HFF-Myc (cell line): ENCODE measurements around the gene PDE3B.
"Not testable (repeated sequence)": the region's sequence is repeated elsewhere in the genome, so short reads cannot be mapped to it uniquely, and the experiment has no call there.

Experiments
- DNase-seq: peaks from one replicate; pipeline ENCODE4 v3.0.0-alpha.2; 2011; ENCODE audit warnings: low read depth; ENCODE audit errors: extremely low read depth
- H3K4me3 ChIP-seq: replicated peaks from 2 replicates; pipeline ENCODE4 v1.5.1; 2011; ENCODE audit warnings: low read depth, mild to moderate bottlenecking, control low read depth, low read length
- TF ChIP-seq, protein P1 (sequence below): IDR thresholded peaks from 2 replicates; pipeline ENCODE4 v1.5.1; 2012; ENCODE audit warnings: mild to moderate bottlenecking, low read depth, low read length, control low read depth; ENCODE audit errors: missing control alignments

The PDE3B gene

DNA sequence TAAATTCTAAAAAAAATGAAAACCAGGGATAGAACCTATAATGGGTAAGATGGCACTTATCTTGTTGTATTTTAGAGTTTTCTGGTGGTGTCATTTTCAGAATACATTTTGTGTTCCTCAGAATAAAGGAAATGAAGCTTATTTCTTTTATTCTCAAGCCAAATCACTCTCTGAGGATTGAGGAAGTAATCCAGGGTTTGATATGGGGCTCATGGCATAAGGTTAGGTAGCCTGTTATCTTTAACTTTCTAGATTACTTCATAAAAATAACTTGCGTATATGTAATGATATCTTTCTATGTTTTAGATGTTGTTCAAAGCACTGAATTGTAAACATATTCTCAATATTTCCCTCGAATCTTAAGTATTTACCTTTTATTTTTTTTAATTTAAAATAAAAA is 33.5 kb downstream of the PDE3B start:
- DNase-seq, result no peak
- TF ChIP-seq, protein P1, sequence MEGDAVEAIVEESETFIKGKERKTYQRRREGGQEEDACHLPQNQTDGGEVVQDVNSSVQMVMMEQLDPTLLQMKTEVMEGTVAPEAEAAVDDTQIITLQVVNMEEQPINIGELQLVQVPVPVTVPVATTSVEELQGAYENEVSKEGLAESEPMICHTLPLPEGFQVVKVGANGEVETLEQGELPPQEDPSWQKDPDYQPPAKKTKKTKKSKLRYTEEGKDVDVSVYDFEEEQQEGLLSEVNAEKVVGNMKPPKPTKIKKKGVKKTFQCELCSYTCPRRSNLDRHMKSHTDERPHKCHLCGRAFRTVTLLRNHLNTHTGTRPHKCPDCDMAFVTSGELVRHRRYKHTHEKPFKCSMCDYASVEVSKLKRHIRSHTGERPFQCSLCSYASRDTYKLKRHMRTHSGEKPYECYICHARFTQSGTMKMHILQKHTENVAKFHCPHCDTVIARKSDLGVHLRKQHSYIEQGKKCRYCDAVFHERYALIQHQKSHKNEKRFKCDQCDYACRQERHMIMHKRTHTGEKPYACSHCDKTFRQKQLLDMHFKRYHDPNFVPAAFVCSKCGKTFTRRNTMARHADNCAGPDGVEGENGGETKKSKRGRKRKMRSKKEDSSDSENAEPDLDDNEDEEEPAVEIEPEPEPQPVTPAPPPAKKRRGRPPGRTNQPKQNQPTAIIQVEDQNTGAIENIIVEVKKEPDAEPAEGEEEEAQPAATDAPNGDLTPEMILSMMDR, result no peak
- H3K4me3 ChIP-seq, result no peak overlapping the region

DNA sequence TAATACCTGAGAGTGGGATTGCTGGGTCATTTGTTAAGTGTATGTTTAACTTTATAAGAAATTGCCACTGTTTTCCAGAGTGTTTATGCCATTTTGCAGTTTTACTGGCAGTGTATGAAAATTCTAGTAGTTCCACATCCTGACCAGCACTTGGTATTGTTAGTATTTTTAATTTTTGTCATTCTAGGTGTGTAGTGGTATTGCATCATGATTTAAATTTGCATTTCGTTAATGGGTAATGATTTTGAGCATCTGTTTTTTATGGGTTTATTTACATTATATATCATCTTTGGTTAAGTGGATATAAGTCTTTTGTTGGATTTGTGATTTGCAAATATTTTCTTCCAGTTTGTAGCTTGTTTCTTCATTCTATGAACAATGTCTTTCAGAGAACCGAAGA is 34.7 kb downstream of the PDE3B start:
- TF ChIP-seq, protein P1, result no peak
- no peak for DNase-seq
- no peak overlapping the region for H3K4me3 ChIP-seq

GRCh38 chr11:14679662-14680061 is 36.1 kb downstream of the PDE3B start:
- no peak for DNase-seq
- no peak overlapping the region for H3K4me3 ChIP-seq
- TF ChIP-seq, protein P1, result no peak

DNA sequence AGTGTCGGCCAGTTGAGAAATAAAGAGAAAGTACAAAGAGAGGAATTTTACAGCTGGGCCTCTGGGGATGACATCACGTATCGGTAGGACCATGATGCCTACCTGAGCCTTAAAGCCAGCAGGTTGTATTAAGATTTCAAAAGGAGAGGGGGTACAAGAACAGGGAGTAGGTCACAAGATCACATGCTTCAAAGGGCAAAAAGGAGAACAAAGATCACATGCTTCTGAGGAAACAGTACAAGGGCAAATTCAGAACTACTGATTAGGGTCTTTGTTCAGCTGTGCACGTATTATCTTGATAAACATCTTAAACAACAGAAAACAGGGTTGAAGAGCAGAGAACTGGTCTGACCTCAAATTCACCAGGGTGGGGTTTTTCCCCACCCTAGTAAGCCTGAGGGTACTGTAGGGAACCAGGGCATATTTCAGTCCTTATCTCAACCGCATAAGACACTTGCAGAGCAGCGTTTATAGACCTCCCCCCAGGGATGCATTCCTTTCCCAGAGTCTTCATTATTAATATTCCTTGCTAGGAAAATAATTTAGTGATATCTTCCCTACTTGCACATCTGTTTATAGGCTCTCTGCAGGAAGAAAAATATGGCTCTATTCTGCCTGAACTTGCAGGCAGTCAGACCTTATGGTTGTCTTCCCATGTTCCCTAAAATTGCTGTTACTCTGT is 40.8 kb downstream of the PDE3B start:
- not testable (repeated sequence) for DNase-seq

DNA sequence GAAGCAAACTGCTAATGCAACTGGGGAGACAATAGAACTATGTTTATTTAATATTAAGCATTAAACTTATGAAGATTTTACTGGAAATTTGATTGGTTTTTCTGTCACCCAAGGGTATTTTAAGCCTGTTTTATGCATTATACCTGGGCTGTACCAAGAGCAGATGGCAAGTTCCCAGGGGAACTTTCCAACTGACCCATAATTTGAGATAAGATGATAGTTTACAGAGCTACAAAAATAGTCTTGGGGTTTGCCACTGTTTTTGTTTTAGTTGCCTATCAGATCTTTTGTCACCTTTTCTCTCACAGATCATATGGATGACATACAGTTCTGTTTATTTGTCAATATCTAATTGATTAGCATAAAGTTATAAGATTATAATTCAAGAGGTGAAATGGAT is 43.9 kb downstream of the PDE3B start:
- no peak for DNase-seq
- no peak overlapping the region for H3K4me3 ChIP-seq
- TF ChIP-seq, protein P1, result no peak

More for the DNA sequence above, 40.8 kb downstream of the PDE3B start:
- H3K4me3 ChIP-seq, result not testable (repeated sequence)

DNA sequence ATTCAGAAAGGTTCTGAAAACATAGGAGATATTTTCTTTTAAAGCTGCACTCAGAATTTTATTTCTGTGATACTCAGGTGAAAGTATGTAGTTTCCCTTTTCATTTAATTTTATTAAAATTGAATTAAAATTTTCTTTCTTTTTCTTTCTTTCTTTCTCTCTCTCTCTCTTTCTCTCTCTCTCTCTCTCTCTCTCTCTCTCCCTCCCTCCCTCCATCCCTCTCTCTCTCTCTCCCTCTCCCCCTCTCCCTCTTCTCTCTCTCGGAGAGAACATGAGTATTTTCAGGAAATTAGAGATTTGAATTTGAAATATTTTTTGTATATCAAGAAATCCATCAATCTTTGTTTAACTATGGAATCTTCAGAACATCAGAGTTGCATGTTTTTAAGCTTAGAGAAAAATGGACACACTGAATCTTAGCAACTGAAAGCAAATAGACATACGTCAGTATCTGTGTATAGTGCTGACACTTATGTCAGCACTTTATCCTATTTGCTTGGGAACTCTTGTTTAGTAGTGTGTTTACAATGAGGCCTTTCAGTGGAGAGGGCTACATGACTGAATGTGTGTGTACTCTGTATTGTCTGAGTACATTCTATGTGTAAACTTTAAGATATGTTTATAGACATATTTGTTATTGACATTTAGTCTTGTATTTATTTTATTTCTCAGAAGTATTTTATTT is 44.5 kb downstream of the PDE3B start:
- no peak for DNase-seq
- no peak overlapping the region for H3K4me3 ChIP-seq
- TF ChIP-seq, protein P1, result no peak

- not testable (repeated sequence) for DNase-seq, H3K4me3 ChIP-seq
These were observed 52.1 kb downstream of the PDE3B start for GRCh38 chr11:14695656-14696055.

DNA sequence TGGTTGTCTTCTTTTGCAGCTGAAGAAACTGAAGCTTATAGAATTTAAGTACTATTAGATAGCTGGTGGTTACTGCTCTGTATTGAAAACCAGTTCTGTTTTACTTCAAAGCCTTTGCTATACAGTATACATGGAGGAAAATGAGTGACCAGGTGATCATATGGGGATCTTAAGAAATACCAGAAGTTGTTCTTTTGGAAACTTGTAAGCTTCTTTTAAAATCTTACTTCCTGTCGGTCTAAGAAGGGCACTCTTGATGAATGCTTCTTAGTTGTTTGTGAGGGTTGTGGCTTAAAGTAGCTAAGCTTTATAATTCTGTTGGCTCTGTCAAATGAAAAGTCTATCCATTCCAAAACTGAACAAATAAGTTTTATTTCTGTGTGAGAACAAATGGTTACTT is 55.2 kb downstream of the PDE3B start:
- H3K4me3 ChIP-seq, result no peak overlapping the region
- DNase-seq, result no peak
- TF ChIP-seq, protein P1, result no peak
